GM23338 (cell line): Measurements from ENCODE around the gene PHETA2. TPM values are rescaled to one million over a fixed set of nuclear protein-coding genes. Genes with fewer than 3 reads are reported as not detected.

Experiments
- ATAC-seq: fragments of 200-7000 bp; cut with Tn5 transposase; 3 replicates; pipeline ENCODE4 v1.9.1; 2020
- DNase-seq: peaks from one replicate; pipeline ENCODE4 v3.0.0-alpha.2; 2015; ENCODE audit warnings: low spot score
- H2AFZ ChIP-seq: fragments of 200-600 bp; sonication (generic); 2 replicates; pipeline ENCODE4 v1.8.0; 2016; ENCODE audit warnings: antibody characterized with exemption, mild to moderate bottlenecking, moderate library complexity
- H3F3A ChIP-seq: fragments of 200-600 bp; sonication (generic); replicated peaks from 2 replicates; pipeline ENCODE4 v1.8.0; 2017; ENCODE audit warnings: antibody characterized with exemption, mixed run types, low read depth
- H3K27ac ChIP-seq: fragments of 200-600 bp; sonication (generic); 2 replicates; pipeline ENCODE4 v1.6.1; 2016; ENCODE audit warnings: low read depth
- H3K27me3 ChIP-seq: fragments of 200-600 bp; sonication (generic); 2 replicates; pipeline ENCODE4 v1.8.0; 2016; ENCODE audit warnings: mild to moderate bottlenecking, mixed run types, moderate library complexity; ENCODE audit not compliant: insufficient read depth
- H3K36me3 ChIP-seq: fragments of 200-600 bp; sonication (generic); 2 replicates; pipeline ENCODE4 v1.8.0; 2016; ENCODE audit warnings: mild to moderate bottlenecking; ENCODE audit not compliant: insufficient read depth
- H3K4me1 ChIP-seq: fragments of 200-600 bp; sonication (generic); 2 replicates; pipeline ENCODE4 v1.8.0; 2016; ENCODE audit warnings: mild to moderate bottlenecking, moderate library complexity; ENCODE audit not compliant: insufficient read depth
- H3K4me2 ChIP-seq: fragments of 200-600 bp; sonication (generic); 2 replicates; pipeline ENCODE4 v1.7.1; 2017; ENCODE audit warnings: mixed run types
- H3K4me3 ChIP-seq: fragments of 200-600 bp; sonication (generic); 2 replicates; pipeline ENCODE4 v1.6.1; 2016; ENCODE audit warnings: mixed run types
- H3K79me2 ChIP-seq: fragments of 200-600 bp; sonication (generic); replicated peaks from 2 replicates; pipeline ENCODE4 v1.8.0; 2017; ENCODE audit warnings: mild to moderate bottlenecking; ENCODE audit not compliant: insufficient read depth
- H3K9me2 ChIP-seq: fragments of 200-600 bp; sonication (generic); 2 replicates; pipeline ENCODE4 v1.8.0; 2017; ENCODE audit not compliant: insufficient read depth
- H4K20me1 ChIP-seq: fragments of 200-600 bp; sonication (generic); replicated peaks from 2 replicates; pipeline ENCODE4 v1.8.0; 2017; ENCODE audit warnings: mild to moderate bottlenecking; ENCODE audit not compliant: insufficient read depth
- H3K27ac Mint-ChIP-seq: 2 replicates; pipeline ENCODE4 v1.8.0; 2020; ENCODE audit warnings: inconsistent platforms, mild to moderate bottlenecking, moderate library complexity, mixed read lengths
- H3K27me3 Mint-ChIP-seq: 3 replicates; pipeline ENCODE4 v1.8.0; 2022; ENCODE audit warnings: low read depth, mild to moderate bottlenecking, moderate library complexity, mixed read lengths, inconsistent platforms; ENCODE audit not compliant: insufficient read depth, poor library complexity
- H3K36me3 Mint-ChIP-seq: 3 replicates; pipeline ENCODE4 v1.8.0; 2021; ENCODE audit warnings: low read depth, mild to moderate bottlenecking, inconsistent platforms, moderate library complexity, mixed read lengths
- H3K4me1 Mint-ChIP-seq: 3 replicates; pipeline ENCODE4 v1.8.0; 2020; ENCODE audit warnings: mild to moderate bottlenecking, inconsistent platforms, mixed read lengths
- H3K4me3 Mint-ChIP-seq: 3 replicates; pipeline ENCODE4 v1.8.0; 2021; ENCODE audit warnings: moderate library complexity, mild to moderate bottlenecking, inconsistent platforms, mixed read lengths
- H3K9me3 Mint-ChIP-seq: 3 replicates; pipeline ENCODE4 v1.8.0; 2020; ENCODE audit warnings: moderate library complexity, mild to moderate bottlenecking, inconsistent platforms, mixed read lengths
- CREB1 ChIP-seq: fragments of 250-450 bp; sonication (Bioruptor Pico); IDR thresholded peaks from 2 replicates; pipeline ENCODE4 v1.5.0; 2020; ENCODE audit warnings: low read depth, mild to moderate bottlenecking, moderate library complexity
- CTCF ChIP-seq, 2 experiments: fragments of 200-600 bp in 1 of 2; sonication (generic) in 1 of 2; conservative IDR thresholded peaks; 2 replicates each; pipeline versions ENCODE4 v1.5.1 to v1.6.1; 2016 to 2017; ENCODE audit warnings: antibody characterized with exemption in 2 of 2, low read depth in 2 of 2, mild to moderate bottlenecking in 2 of 2, moderate library complexity in 1 of 2
- ETS1 ChIP-seq: IDR thresholded peaks from 2 replicates; pipeline ENCODE4 v1.6.1; 2016; ENCODE audit warnings: antibody characterized with exemption
- EZH2 ChIP-seq: fragments of 200-600 bp; sonication (generic); IDR thresholded peaks from one replicate; pipeline ENCODE4 v1.8.0; 2017; ENCODE audit warnings: antibody characterized with exemption, mild to moderate bottlenecking, low read depth; ENCODE audit not compliant: unreplicated experiment
- EZH2phosphoT487 ChIP-seq: fragments of 200-600 bp; sonication (generic); IDR thresholded peaks from one replicate; pipeline ENCODE4 v1.8.1; 2018; ENCODE audit warnings: antibody characterized with exemption; ENCODE audit not compliant: unreplicated experiment
- JUNB ChIP-seq: IDR thresholded peaks from one replicate; pipeline ENCODE4 v1.6.1; 2016; ENCODE audit warnings: antibody characterized with exemption; ENCODE audit not compliant: unreplicated experiment
- NANOG ChIP-seq: IDR thresholded peaks from 2 replicates; pipeline ENCODE4 v1.6.1; 2016; ENCODE audit warnings: antibody characterized with exemption, borderline replicate concordance
- POLR2AphosphoS5 ChIP-seq: IDR thresholded peaks from 2 replicates; pipeline ENCODE4 v1.6.1; 2016; ENCODE audit warnings: antibody characterized with exemption, low read depth
- STAT1 ChIP-seq: IDR thresholded peaks from one replicate; pipeline ENCODE4 v1.6.1; 2016; ENCODE audit warnings: antibody characterized with exemption; ENCODE audit not compliant: unreplicated experiment
- ZNF114 ChIP-seq: fragments of 250-450 bp; sonication (Bioruptor Pico); IDR thresholded peaks from 2 replicates; pipeline ENCODE4 v1.5.0; 2020; ENCODE audit warnings: mild to moderate bottlenecking, moderate library complexity
- ZNF331 ChIP-seq: fragments of 250-450 bp; sonication (Bioruptor Pico); IDR thresholded peaks from 2 replicates; pipeline ENCODE4 v1.5.0; 2020; ENCODE audit warnings: low read depth, mild to moderate bottlenecking, moderate library complexity
- ZNF462 ChIP-seq: fragments of 250-450 bp; sonication (Bioruptor Pico); IDR thresholded peaks from 2 replicates; pipeline ENCODE4 v1.5.0; 2020; ENCODE audit warnings: mild to moderate bottlenecking, moderate library complexity
- polyA plus RNA-seq: library from polyadenylated mRNA; unstranded; fragments of >200 nt; fragmentation: Nextera tagmentation; extraction: Ambion mirVana; gene quantifications from 2 replicates; pipeline ENCODE4 v1.2.1, GENCODE V29; 2016
- total RNA-seq: library from RNA; depleted of rRNA; stranded (reverse); fragments of >200 nt; shearing (Covaris generic); gene quantifications from 2 replicates; pipeline ENCODE4 v1.2.3, GENCODE V29; 2014
- TF ChIP-seq, protein P1 (sequence below): IDR thresholded peaks from one replicate; pipeline ENCODE4 v1.6.1; 2018; ENCODE audit warnings: antibody characterized with exemption; ENCODE audit not compliant: unreplicated experiment

The PHETA2 gene
- total and polyA plus RNA-seq, 2 experiments from 2014 or later = 4.5 to 7.6 TPM

- H3K9me2 ChIP-seq = no peaks in the 10 kb centered on the region
Measured at GRCh38 chr22:42039271-42039670, 34.8 kb upstream of the PHETA2 start.

More at GRCh38 chr22:42039271-42039670, 34.8 kb upstream of the PHETA2 start:
- peaks cover 10% of the 10 kb centered on the region; the same call in 2 of the 3 replicates for H3K36me3 Mint-ChIP-seq
- Histone ChIP-seq H3K4me2 (no peak overlapping the region), H3K27me3 (no peaks in the 10 kb centered on the region), H3K36me3 (no peaks in the 10 kb centered on the region), H3K27ac (no peak overlapping the region), H3K4me3 (no peak overlapping the region), H3K79me2 (no peaks in the 10 kb centered on the region), H4K20me1 (no peaks in the 10 kb centered on the region), H3F3A (no peaks in the 10 kb centered on the region), H2AFZ (no peak overlapping the region), H3K4me1 (no peaks in the 10 kb centered on the region)
- ATAC-seq (no peak), DNase-seq (no peak)
- peaks cover 39% of the 10 kb centered on the region for H3K9me3 Mint-ChIP-seq
- peaks cover 5% of the 10 kb centered on the region for H3K27me3 Mint-ChIP-seq
- H3K27ac Mint-ChIP-seq = no peak overlapping the region
- H3K4me3 Mint-ChIP-seq = no peak overlapping the region
- no peak for TF ChIP-seq ZNF114 (CRISPR knock-in tag)
- no peak for TF ChIP-seq ETS1
- TF ChIP-seq EZH2 = no peak
- no peak for TF ChIP-seq CTCF (conservative IDR thresholded peaks at IDR 0.05; ENCODE audit: low read depth in 2 of 2)
- TF ChIP-seq, protein P1, sequence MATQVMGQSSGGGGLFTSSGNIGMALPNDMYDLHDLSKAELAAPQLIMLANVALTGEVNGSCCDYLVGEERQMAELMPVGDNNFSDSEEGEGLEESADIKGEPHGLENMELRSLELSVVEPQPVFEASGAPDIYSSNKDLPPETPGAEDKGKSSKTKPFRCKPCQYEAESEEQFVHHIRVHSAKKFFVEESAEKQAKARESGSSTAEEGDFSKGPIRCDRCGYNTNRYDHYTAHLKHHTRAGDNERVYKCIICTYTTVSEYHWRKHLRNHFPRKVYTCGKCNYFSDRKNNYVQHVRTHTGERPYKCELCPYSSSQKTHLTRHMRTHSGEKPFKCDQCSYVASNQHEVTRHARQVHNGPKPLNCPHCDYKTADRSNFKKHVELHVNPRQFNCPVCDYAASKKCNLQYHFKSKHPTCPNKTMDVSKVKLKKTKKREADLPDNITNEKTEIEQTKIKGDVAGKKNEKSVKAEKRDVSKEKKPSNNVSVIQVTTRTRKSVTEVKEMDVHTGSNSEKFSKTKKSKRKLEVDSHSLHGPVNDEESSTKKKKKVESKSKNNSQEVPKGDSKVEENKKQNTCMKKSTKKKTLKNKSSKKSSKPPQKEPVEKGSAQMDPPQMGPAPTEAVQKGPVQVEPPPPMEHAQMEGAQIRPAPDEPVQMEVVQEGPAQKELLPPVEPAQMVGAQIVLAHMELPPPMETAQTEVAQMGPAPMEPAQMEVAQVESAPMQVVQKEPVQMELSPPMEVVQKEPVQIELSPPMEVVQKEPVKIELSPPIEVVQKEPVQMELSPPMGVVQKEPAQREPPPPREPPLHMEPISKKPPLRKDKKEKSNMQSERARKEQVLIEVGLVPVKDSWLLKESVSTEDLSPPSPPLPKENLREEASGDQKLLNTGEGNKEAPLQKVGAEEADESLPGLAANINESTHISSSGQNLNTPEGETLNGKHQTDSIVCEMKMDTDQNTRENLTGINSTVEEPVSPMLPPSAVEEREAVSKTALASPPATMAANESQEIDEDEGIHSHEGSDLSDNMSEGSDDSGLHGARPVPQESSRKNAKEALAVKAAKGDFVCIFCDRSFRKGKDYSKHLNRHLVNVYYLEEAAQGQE = no peak
- TF ChIP-seq JUNB = no peak
- no peak for TF ChIP-seq POLR2AphosphoS5
- no peak for TF ChIP-seq STAT1
- no peak for TF ChIP-seq ZNF462 (CRISPR knock-in tag)
- no peak for TF ChIP-seq CREB1 (CRISPR knock-in tag)
- no peak for TF ChIP-seq EZH2phosphoT487
- TF ChIP-seq ZNF331 = no peak
- no peak for TF ChIP-seq NANOG
- no peaks in the 10 kb centered on the region for H3K4me1 Mint-ChIP-seq
